Esophagus squamous epithelium (tissue), 5 donors: ENCODE measurements around the gene TFE3. TPM values are rescaled to one million over a fixed set of nuclear protein-coding genes. Genes with fewer than 3 reads are reported as not detected.
"Not testable (repeated sequence)": the region's sequence is repeated elsewhere in the genome, so short reads cannot be mapped to it uniquely, and the experiment has no call there.

Source experiments
- DNase-seq: peaks from one replicate; lab custom pipeline; 2025; lab: John Stamatoyannopoulos, UW
- H3K27ac ChIP-seq, 4 donors: fragments of 200-600 bp; sonication (generic); one replicate each; pipeline ENCODE4 v1.5.1; 2016 to 2019; ENCODE audit warnings: mild to moderate bottlenecking in 1 of 4
- H3K27me3 ChIP-seq, 4 donors: fragments of 200-600 bp; sonication (generic); 1 replicate in 3 of 4; 2 replicates in 1 of 4; pipeline versions ENCODE4 v1.5.1 to v1.6.0; 2017 to 2021; ENCODE audit warnings: antibody characterized with exemption in 1 of 4
- H3K36me3 ChIP-seq, 3 donors: fragments of 200-600 bp; sonication (generic); one replicate each; pipeline ENCODE4 v1.5.1; 2016 to 2019
- H3K4me1 ChIP-seq, 3 donors: fragments of 200-600 bp; sonication (generic); one replicate each; pipeline ENCODE4 v1.5.1; 2017 to 2019
- H3K4me3 ChIP-seq, 4 donors: fragments of 200-600 bp; sonication (generic); 1 replicate in 3 of 4; 2 replicates in 1 of 4; pipeline ENCODE4 v1.5.1; 2016 to 2019; ENCODE audit warnings: mild to moderate bottlenecking in 2 of 4, moderate library complexity in 1 of 4
- H3K9me3 ChIP-seq, 3 donors: fragments of 200-600 bp; sonication (generic); one replicate each; pipeline ENCODE4 v1.5.1; 2016 to 2019
- POLR2A ChIP-seq, 4 donors: fragments of 450-650 bp; IDR thresholded peaks; one replicate each; pipeline ENCODE4 v1.6.1; 2017; ENCODE audit warnings: antibody characterized with exemption in 4 of 4, mild to moderate bottlenecking in 4 of 4, moderate library complexity in 3 of 4
- WGBS, 2 donors: methylation state at CpG; one replicate each; pipeline ENCODE4 v1.1.5; 2018; 5-methylcytosine and 5-hydroxymethylcytosine counted together
- intact Hi-C: fragments of 100-400 bp; cut with DNase I; formaldehyde crosslinking; loops from one replicate; pipeline ENCODE4 v1.15.0; 2022
- small RNA-seq, 4 donors: library from RNA; depleted of rRNA; stranded (forward); fragments of <200 nt; gene quantifications; one replicate each; pipeline ENCODE3, GENCODE V24; 2016
- total RNA-seq, 4 donors: library from RNA; depleted of rRNA; stranded (reverse); fragments of >200 nt; gene quantifications; one replicate each; pipeline ENCODE4 v1.1.0, GENCODE V29; 2016
- TF ChIP-seq, protein P1 (sequence below), 6 experiments: fragments of 450-650 bp in 4 of 6; fragments of 200-600 bp in 2 of 6; sonication (generic) in 2 of 6; IDR thresholded peaks; one replicate each; pipeline ENCODE4 v1.5.1; 2016 to 2019; ENCODE audit warnings: antibody characterized with exemption in 6 of 6, mild to moderate bottlenecking in 4 of 6, moderate library complexity in 4 of 6
- donor health status: DM: yes; HTN: yes; CAD: no.

The TFE3 gene
- total RNA-seq, 4 donors from 2014 or later, result 24.3 to 48.4 (median 43.1) TPM

DNA sequence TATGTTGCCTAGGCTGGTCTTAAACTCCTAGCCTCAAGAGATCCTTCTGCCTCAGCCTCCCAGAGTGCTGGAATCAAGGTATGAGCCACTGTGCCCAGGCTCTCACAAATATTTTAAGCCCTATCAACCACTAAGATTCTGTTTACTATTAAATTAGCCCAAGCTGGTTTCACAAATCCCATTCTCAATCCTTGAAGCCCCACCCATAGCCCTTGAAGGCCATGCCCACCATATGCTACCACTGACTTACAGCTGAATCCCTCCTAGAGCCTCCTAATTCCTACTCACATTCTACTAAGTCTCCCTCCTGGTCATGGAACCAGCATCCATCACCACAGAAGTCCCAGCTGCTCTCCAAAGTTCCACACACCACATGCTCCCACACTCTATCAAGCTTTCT lies 50.8 kb downstream of the TFE3 start:
- intact Hi-C loops, result no loop called here
- Histone ChIP-seq H3K4me3 (no peak overlapping the region), H3K9me3 (no peaks in the 10 kb centered on the region), H3K27ac (no peak overlapping the region), H3K4me1 (no peaks in the 10 kb centered on the region), H3K27me3 (no peaks in the 10 kb centered on the region), H3K36me3 (peaks cover 0 to 96% (median 0%) of the 10 kb centered on the region in 3 donors)
- DNase-seq, result no peak
- TF ChIP-seq POLR2A (IDR thresholded peaks at IDR 0.05), result no peak

DNA sequence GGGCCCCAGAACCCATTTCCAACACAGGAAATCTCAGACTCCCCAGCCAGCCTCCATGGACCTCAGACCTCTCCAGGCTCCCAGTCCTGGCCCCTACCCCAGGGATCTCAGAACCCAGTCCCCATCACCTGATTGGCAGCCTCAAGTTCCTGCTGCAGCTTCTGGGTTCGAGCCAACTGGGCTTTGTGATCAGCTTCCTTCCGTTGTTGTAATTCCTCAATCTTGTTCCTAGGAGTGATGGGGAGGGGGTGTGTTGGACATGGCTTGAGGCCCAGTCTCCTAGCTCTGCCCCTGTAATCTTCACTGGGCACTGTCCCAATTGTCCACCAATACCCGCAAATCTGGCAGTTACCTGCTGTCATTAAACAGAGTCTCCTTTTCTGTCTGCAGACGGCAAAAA lies 53.7 kb downstream of the TFE3 start:
- peaks cover 0 to 93% (median 3%) of the 10 kb centered on the region in 3 donors for H3K36me3 ChIP-seq
- H3K9me3 ChIP-seq, result no peaks in the 10 kb centered on the region
- no peak for DNase-seq
- intact Hi-C loops, result no loop called here
- H3K27me3 ChIP-seq, result no peaks in the 10 kb centered on the region
- WGBS, 2 donors, result 70 to 79% methylated on average over 2 to 3 of the region's 4 CpGs
- H3K27ac ChIP-seq, result no peak overlapping the region
- H3K4me3 ChIP-seq, result no peak overlapping the region
- no peak for TF ChIP-seq POLR2A (IDR thresholded peaks at IDR 0.05)
- TF ChIP-seq, protein P1, sequence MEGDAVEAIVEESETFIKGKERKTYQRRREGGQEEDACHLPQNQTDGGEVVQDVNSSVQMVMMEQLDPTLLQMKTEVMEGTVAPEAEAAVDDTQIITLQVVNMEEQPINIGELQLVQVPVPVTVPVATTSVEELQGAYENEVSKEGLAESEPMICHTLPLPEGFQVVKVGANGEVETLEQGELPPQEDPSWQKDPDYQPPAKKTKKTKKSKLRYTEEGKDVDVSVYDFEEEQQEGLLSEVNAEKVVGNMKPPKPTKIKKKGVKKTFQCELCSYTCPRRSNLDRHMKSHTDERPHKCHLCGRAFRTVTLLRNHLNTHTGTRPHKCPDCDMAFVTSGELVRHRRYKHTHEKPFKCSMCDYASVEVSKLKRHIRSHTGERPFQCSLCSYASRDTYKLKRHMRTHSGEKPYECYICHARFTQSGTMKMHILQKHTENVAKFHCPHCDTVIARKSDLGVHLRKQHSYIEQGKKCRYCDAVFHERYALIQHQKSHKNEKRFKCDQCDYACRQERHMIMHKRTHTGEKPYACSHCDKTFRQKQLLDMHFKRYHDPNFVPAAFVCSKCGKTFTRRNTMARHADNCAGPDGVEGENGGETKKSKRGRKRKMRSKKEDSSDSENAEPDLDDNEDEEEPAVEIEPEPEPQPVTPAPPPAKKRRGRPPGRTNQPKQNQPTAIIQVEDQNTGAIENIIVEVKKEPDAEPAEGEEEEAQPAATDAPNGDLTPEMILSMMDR (IDR thresholded peaks at IDR 0.05), result no peak
- H3K4me1 ChIP-seq, result no peaks in the 10 kb centered on the region

DNA sequence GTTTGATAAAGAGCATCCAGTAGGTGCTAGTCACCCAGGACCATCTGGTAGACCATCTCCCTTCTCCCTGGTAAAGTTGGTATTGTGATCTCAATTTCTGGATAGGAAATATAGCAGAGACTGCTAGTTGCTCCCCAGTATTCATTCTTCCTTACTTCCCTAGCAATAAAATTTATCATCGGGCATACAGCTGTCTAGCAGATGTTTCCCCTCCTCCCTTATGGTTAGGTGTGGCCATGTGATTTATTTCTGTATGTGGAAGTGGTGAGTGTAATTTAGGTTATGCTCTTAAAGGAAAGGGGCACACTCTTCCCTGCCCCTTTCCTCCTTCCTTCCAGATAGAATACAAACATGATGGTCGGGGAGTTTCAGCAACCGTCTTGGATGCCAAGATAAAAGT lies 59.3 kb downstream of the TFE3 start:
- Histone ChIP-seq H3K4me1 (no peaks in the 10 kb centered on the region), H3K27me3 (no peaks in the 10 kb centered on the region), H3K36me3 (peaks cover 0 to 93% (median 9%) of the 10 kb centered on the region in 3 donors), H3K27ac (no peak overlapping the region), H3K4me3 (no peak overlapping the region), H3K9me3 (no peaks in the 10 kb centered on the region)
- DNase-seq, result no peak
- TF ChIP-seq, protein P1 (IDR thresholded peaks at IDR 0.05), result no peak
- TF ChIP-seq POLR2A (IDR thresholded peaks at IDR 0.05), result no peak
- WGBS, 2 donors, result 76 to 85% methylated on average over 3 of the region's 3 CpGs
- intact Hi-C loops, result no loop called here

DNA sequence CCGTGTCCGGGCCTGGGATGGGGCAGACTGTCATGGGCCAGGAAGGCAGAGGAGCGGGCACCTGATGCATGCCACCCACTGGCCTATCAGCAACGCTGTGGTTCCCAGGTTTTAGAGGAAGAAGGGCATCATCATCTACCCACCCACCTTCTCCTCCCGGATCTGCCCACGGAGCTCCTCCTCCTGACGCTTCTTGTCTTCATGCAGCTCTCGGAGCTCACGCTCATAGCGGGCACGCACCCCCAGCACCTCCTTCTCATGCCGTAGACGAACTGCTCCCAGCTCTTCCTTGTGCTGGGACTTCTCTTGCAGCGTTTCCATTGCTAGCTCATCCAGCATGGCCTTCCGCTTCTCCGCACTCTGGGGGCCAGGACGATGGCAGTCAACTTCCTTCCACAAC lies 60.1 kb downstream of the TFE3 start:
- TF ChIP-seq POLR2A (IDR thresholded peaks at IDR 0.05), result no peak
- TF ChIP-seq, protein P1 (IDR thresholded peaks at IDR 0.05), result no peak
- Histone ChIP-seq H3K27ac (no peak overlapping the region), H3K9me3 (no peaks in the 10 kb centered on the region), H3K4me3 (no peak overlapping the region), H3K4me1 (no peaks in the 10 kb centered on the region), H3K36me3 (peaks cover 0 to 93% (median 9%) of the 10 kb centered on the region in 3 donors), H3K27me3 (no peaks in the 10 kb centered on the region)
- intact Hi-C loops, result no loop called here
- DNase-seq, result no peak
- 94 to 96% methylated on average over 9 of the region's 17 CpGs for WGBS, 2 donors

DNA sequence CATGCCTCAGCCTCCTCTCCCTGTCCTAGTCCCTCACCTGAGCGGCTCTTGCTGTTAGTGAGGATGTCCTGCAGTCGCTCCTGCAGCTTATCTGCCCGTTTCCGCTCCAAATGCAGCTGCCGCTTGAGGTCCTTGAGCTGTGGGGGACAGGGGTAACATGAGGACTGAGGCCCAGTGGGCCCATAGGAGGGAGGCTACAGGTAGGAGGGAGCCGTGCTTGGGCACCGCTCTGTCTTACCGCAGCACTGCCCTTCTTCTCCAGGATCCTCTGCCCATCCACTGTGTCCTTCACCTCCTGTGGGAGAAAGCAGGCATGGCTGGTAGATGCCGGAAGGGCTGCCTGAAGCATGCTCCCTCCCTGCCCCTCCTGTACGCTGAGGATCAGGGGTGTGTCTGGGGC lies 62.0 kb downstream of the TFE3 start:
- no peaks in the 10 kb centered on the region for H3K9me3 ChIP-seq
- H3K4me3 ChIP-seq, result no peak overlapping the region
- no peak for DNase-seq
- no peaks in the 10 kb centered on the region for H3K4me1 ChIP-seq
- TF ChIP-seq, protein P1 (IDR thresholded peaks at IDR 0.05), result no peak
- no peak for TF ChIP-seq POLR2A (IDR thresholded peaks at IDR 0.05)
- H3K36me3 ChIP-seq, result peaks cover 0 to 97% (median 9%) of the 10 kb centered on the region in 3 donors
- H3K27ac ChIP-seq, result no peak overlapping the region
- no peaks in the 10 kb centered on the region for H3K27me3 ChIP-seq
- WGBS, 2 donors, result 90% methylated on average over 2 of the region's 10 CpGs; no CpG with 5 or more reads in 1 of the 2 donors
- intact Hi-C loops, result no loop called here

DNA sequence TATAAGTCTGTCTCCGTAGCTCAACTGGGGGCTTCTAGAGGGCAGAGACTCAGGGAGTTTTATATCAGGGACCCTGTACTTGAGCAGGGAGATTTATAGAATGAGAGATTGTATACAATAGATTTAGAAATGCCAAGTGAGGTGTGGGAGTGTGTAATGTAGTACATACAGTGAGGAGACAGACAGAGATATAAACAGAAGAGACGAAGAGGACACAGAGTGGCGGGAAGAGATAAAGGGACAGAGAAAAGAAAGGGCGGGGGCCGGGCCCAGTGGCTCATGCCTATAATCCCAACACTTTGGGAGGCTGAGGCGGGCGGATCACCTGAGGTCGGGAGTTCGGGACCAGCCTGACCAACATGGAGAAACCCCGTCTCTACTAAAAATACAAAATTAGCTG lies 62.8 kb downstream of the TFE3 start:
- H3K4me3 ChIP-seq, intact Hi-C loops, H3K27me3 ChIP-seq, H3K9me3 ChIP-seq, H3K27ac ChIP-seq, DNase-seq, H3K4me1 ChIP-seq: not testable (repeated sequence)
- 76 to 77% methylated on average over 8 to 10 of the region's 10 CpGs for WGBS, 2 donors
- H3K36me3 ChIP-seq, result peaks cover 0 to 97% (median 9%) of the 10 kb centered on the region in 3 donors

Small RNA genes lying within 50 kb of the gene (small RNA-seq; reads per million reads assigned to genes)
- 0 reads per million in 4 donors for gene RNU4-52P

Other genes with a start within 250 kb of the TFE3 start
- gene HDAC6, start 241.3 kb downstream of the TFE3 start, total RNA-seq, result 10 to 100 TPM; 39.9 to 54.9 (median 48.2) TPM
- gene ERAS, start 216.8 kb downstream of the TFE3 start, total RNA-seq, result not detected
- gene PCSK1N, start 207.7 kb downstream of the TFE3 start, total RNA-seq, result 1 to 10 TPM in 2 of 4 donors, under 1 TPM in 1, not detected in 1; 0.44 to 2.3 (median 1.3) TPM
- gene TIMM17B, start 145.6 kb downstream of the TFE3 start, total RNA-seq, result 10 to 100 TPM; 27.1 to 58.9 (median 34.6) TPM
- gene PQBP1, start 145.4 kb downstream of the TFE3 start, total RNA-seq, result 10 to 100 TPM; 45.3 to 87.4 (median 53.0) TPM
- 10 to 100 TPM; 13.7 to 28.9 (median 21.0) TPM for gene SLC35A2, start 131.7 kb downstream of the TFE3 start, total RNA-seq
- 1 to 10 TPM; 3.3 to 9.7 (median 7.6) TPM for gene PIM2, start 124.3 kb downstream of the TFE3 start, total RNA-seq
- gene OTUD5, start 85.8 kb downstream of the TFE3 start, total RNA-seq, result 10 to 100 TPM; 15.7 to 28.4 (median 24.3) TPM
- under 1 TPM in 3 of 4 donors, not detected in 1; 0.04 to 0.57 (median 0.53) TPM for gene KCND1, start 71.5 kb downstream of the TFE3 start, total RNA-seq
- 10 to 100 TPM; 15.4 to 28.4 (median 22.9) TPM for gene GRIPAP1, start 41.1 kb downstream of the TFE3 start, total RNA-seq
- 10 to 100 TPM; 11.7 to 40.3 (median 22.6) TPM for gene CCDC120, start 15.6 kb upstream of the TFE3 start, total RNA-seq
- gene PRAF2, start 30.6 kb upstream of the TFE3 start, total RNA-seq, result 1 to 10 TPM; 2.3 to 9.5 (median 5.9) TPM
- 10 to 100 TPM; 30.1 to 78.0 (median 37.0) TPM for gene WDR45, start 36.5 kb upstream of the TFE3 start, total RNA-seq
- gene GPKOW, start 80.4 kb upstream of the TFE3 start, total RNA-seq, result 10 to 100 TPM; 16.2 to 21.5 (median 19.2) TPM
- gene MAGIX, start 119.4 kb upstream of the TFE3 start, total RNA-seq, result 10 to 100 TPM in 1 of 4 donors, 1 to 10 TPM in 3; 5.1 to 15.0 (median 8.5) TPM
- gene PLP2, start 128.5 kb upstream of the TFE3 start, total RNA-seq, result 100 to 1,000 TPM; 134 to 187 (median 152) TPM
- gene PRICKLE3, start 143.0 kb upstream of the TFE3 start, total RNA-seq, result 10 to 100 TPM; 15.7 to 33.8 (median 19.9) TPM
- under 1 TPM; 0.15 to 0.57 (median 0.37) TPM for gene SYP, start 156.8 kb upstream of the TFE3 start, total RNA-seq
- under 1 TPM in 1 of 4 donors, not detected in 3; 0.38 TPM for gene CACNA1F, start 190.0 kb upstream of the TFE3 start, total RNA-seq
- 10 to 100 TPM; 12.3 to 21.3 (median 14.2) TPM for gene CCDC22, start 192.1 kb upstream of the TFE3 start, total RNA-seq
- gene FOXP3, start 221.4 kb upstream of the TFE3 start, total RNA-seq, result 1 to 10 TPM in 1 of 4 donors, under 1 TPM in 3; 0.38 to 2.1 (median 0.81) TPM
- 10 to 100 TPM in 1 of 4 donors, 1 to 10 TPM in 3; 4.2 to 10.7 (median 8.0) TPM for gene PPP1R3F, start 226.4 kb upstream of the TFE3 start, total RNA-seq